ENCODE measurements around the gene FLT3. TPM values are rescaled to one million over a fixed set of nuclear protein-coding genes. Genes with fewer than 3 reads are reported as not detected.
"Not testable (repeated sequence)": the region's sequence is repeated elsewhere in the genome, so short reads cannot be mapped to it uniquely, and the experiment has no call there.

Gene FLT3
- total RNA-seq, 1 donor from 2014 or later, result 0.07 TPM

DNA sequence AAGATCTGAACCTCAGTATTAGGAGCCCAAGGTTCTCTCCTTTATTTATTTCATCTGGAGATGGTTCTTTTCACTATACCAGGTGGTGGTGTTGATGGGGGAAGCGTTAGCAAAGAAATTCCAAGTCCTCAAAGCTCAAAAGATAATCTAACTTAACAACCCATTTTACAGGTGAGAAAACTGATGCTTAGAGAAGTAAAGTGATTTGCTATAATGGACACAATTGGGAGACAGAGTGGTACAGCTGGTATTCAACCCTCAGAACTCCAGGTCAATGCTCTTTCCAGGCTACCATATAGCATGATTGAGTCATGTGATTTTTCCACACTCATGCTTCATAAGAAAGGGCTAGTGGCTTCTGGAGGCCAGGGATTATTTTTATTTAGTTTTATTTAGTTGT is 86.9 kb downstream of the FLT3 start:
- intact Hi-C loops (cut with micrococcal nuclease), result no loop called here
- DNase-seq (no peak), ATAC-seq (no peak)

DNA sequence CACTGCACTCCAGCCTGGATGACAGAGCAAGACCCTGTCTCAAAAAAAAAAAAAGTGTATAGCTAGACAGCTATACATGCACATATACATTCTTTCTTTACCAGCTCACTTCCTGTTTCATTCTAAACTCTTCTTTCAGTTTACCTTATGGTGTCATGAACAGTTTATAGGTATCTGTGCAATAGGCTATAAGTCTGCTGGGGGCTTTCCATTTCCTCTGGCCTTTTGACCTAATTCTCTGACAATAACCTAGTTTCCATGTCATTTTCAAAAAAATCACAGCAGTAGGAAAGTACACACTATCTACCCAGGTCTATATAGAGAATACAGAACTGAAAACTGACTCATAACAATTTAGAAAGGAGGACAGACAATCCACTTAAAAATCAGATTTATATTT is 87.5 kb downstream of the FLT3 start:
- intact Hi-C loops (cut with micrococcal nuclease), result no loop called here
- DNase-seq, result no peak

DNA sequence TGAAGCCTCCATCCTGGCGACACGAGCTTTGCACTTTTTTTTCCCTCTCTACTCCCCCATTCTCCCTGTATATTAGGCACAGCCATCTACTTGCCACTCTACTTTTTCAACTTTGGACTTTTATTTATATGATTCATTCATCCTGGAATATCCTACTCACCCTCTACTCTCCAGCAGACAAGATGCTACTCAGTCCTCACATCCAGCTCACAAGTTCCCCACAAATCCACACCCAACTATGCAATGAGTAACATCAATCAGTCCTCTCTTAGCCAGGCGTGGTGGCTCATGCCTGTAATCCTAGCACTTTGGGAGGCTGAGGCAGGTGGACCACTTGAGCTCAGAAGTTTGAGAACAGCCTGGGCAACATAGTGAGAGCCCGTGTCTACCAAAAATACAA is 88.0 kb downstream of the FLT3 start:
- no peak for ATAC-seq
- intact Hi-C loops (cut with micrococcal nuclease), result no loop called here
- no peak for DNase-seq

More for the DNA sequence above, 87.5 kb downstream of the FLT3 start:
- no peak for ATAC-seq

DNA sequence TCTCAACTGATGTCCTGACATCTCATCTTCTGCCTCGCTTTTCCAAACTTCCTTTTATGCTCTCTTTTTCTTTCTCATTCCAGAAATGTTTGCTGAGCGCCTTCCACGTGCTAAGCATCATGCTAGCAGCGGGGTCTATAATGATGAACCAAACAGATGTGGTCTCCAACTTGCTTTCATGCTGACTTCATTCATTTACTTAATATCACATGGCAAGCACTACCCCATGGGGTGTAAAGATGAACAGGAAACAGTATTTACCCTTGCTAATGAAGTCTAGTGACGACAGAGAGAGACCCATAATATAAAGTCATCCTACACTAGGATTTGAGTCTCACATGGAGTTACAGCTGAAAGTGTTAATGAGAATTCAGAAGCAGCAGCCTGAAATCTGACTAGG is 90.3 kb downstream of the FLT3 start:
- DNase-seq, result no peak
- intact Hi-C loops (cut with micrococcal nuclease), result no loop called here

GRCh38 chr13:28005016-28005415 is 95.4 kb downstream of the FLT3 start:
- ATAC-seq; intact Hi-C loops (cut with micrococcal nuclease); DNase-seq: not testable (repeated sequence)

More for the DNA sequence above, 90.3 kb downstream of the FLT3 start:
- ATAC-seq, result no peak

DNA sequence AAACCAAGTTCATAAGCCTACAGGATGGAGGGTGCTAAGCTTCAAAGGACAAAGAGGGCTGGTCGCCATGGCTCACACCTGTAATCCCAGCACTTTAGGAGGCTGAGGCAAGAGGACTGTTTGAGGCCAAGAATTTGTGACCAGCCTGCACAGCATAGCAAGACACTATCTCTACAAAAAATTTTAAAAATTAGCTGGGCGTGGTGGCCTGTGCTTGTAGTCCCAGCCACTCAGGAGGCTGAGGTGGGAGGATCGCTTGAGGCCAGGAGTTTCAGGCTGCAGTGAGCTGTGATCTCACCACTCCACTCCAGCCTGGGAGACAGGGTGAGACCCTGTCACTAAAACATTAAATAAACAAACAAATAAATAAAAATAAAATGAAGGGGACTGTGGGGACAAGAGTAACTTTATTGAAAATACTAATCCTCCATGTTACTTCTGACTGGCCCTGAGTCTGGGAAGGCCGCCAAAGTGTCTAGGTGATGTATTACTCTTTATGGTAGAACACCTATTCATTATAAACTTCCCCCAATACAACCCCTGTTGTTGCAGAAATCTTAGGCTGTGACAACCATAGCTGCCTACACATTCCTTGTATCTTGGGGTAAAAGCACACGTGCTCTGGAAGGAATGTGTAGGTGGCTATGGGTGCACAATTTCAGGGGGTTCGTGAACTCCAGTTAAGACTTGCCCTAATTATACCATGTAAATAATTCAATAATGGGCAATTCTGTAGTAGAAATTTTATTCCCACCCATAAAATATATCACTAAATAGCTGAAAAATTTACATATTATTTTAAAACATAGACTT is 97.3 kb downstream of the FLT3 start:
- intact Hi-C loops (cut with micrococcal nuclease), result no loop called here
- no peak for DNase-seq
- ATAC-seq, result no peak

DNA sequence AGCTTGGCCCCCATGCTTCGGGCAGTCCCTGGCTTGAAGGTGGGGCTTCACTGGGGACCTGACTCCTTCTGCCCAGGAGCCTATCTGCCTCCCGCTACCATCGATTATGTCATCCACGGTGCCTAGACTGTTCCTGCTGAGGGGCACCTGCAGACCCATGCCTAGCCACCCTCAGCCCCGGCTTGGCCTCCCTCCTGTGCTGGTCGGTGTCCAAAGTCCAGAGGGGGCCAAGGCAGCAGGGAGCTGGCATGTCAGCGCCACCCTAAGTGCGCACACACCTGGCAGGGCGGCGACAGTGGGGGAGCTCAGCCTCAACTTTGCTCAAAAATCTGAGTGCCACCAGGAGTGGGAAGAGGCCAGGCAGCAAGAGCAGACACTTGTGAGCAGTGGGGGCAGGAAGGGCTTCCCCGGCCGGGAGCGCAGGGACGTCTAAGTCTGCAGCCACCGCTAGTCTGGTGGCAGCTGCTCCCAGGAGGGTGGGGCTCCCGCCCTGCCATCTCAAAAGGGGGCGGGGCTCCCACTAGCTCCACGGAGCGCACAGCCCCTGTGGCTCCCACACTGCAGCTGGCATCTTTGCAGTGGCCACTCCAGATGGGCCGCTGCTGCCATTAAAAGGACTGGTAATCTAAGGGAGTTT is 98.4 kb downstream of the FLT3 start:
- intact Hi-C loops (cut with micrococcal nuclease), result no loop called here
- ATAC-seq (no peak), DNase-seq (no peak)

DNA sequence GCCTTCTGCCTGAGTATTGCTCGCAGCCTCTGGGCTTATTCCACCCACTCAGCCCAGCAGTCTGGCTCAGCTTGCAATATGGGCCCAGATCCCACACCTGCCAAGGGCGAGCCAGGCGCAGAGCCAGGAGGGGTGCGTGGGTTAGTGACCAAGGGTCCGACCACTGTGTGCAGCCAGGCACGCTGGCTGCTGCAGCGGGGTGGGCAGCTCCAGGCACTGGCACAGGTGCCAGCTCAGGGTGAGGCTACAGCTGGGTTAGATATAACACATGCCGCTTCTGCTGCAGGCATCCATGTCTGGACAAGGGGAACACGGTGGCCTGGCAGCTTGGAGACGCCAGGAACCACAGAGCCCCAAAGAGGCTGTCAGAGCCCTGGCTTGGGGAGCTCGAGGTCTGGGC is 99.3 kb downstream of the FLT3 start:
- intact Hi-C loops (cut with micrococcal nuclease), result no loop called here
- DNase-seq (no peak), ATAC-seq (no peak)

DNA sequence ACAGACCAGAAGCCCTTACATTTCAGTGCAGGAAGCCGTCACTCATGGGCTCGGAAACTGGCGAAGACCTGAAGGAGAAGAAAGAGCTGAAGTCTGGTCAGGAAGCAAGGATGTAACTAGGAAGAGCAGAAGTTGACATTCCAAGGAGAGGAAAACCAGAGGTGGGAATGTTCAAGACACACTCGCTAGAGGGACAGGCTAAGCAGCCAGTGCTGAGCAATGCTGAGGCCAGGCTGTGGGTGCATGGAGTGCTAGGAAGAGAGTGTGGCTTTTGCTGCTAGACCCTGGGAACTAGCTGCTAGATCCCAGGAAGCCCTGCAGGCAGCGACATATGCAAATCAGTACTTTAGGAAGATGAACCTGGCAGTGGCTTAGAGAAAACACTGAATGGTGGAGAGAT is 99.8 kb downstream of the FLT3 start:
- intact Hi-C loops (cut with micrococcal nuclease), result no loop called here
- ATAC-seq (no peak), DNase-seq (no peak)

GRCh38 chr13:27997904-27998522 is 102.4 kb downstream of the FLT3 start:
- DNase-seq, result peak; percentile 52
- intact Hi-C loops (cut with micrococcal nuclease), result no loop called here
- peak; percentile 90 for ATAC-seq

GRCh38 chr13:27991881-27992280 is 108.5 kb downstream of the FLT3 start:
- ATAC-seq (no peak), DNase-seq (no peak)
- intact Hi-C loops (cut with micrococcal nuclease), result no loop called here

- no peak for DNase-seq
- no peak for ATAC-seq
- intact Hi-C loops (cut with micrococcal nuclease), result loop anchor here (10.0 kb wide), 1 partner anchor 144 kb away; no protein-coding TSS in a partner anchor
These were observed 111.9 kb downstream of the FLT3 start, which contains the start of gene URAD for GRCh38 chr13:27988520-27988919. Gene URAD, minus strand, starts transcription at chr13:27988693. Its CDS starts 56 bp downstream, at chr13:27988637.

GRCh38 chr13:27985600-27985999 is 114.8 kb downstream of the FLT3 start:
- intact Hi-C loops (cut with micrococcal nuclease), result loop anchor here (10.0 kb wide), 1 partner anchor 141 kb away; no protein-coding TSS in a partner anchor
- no peak for ATAC-seq

DNA sequence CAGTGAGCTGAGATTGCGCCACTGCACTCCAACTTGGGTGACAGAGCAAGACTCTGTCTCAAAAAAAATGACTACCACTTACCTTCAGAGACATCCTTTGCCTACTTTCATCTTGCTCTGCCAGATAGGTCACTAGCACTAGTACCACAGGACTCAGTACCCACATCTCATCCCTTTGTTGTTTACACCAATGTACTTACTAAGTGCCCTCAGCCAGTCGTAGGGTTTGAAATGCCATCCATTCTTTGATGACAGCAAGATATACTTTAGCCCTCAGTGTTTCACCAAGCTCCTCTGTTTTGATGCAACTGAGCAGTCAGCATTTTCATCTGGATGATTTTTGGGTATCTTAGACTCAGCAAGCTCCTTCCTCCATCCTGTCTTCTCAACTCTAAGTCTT is 118.0 kb downstream of the FLT3 start:
- no peak for ATAC-seq
- intact Hi-C loops (cut with micrococcal nuclease), result loop anchor here (5.0 to 10.0 kb wide), 2 partner anchors 138 to 620 kb away; no protein-coding TSS in a partner anchor
- no peak for DNase-seq

More at GRCh38 chr13:27985600-27985999, 114.8 kb downstream of the FLT3 start:
- no peak for DNase-seq

GRCh38 chr13:27981006-27981708 is 119.2 kb downstream of the FLT3 start:
- no peak for ATAC-seq
- intact Hi-C loops (cut with micrococcal nuclease), result loop anchor here (5.0 to 10.0 kb wide), 2 partner anchors 136 to 619 kb away; no protein-coding TSS in a partner anchor
- DNase-seq, result no peak

DNA sequence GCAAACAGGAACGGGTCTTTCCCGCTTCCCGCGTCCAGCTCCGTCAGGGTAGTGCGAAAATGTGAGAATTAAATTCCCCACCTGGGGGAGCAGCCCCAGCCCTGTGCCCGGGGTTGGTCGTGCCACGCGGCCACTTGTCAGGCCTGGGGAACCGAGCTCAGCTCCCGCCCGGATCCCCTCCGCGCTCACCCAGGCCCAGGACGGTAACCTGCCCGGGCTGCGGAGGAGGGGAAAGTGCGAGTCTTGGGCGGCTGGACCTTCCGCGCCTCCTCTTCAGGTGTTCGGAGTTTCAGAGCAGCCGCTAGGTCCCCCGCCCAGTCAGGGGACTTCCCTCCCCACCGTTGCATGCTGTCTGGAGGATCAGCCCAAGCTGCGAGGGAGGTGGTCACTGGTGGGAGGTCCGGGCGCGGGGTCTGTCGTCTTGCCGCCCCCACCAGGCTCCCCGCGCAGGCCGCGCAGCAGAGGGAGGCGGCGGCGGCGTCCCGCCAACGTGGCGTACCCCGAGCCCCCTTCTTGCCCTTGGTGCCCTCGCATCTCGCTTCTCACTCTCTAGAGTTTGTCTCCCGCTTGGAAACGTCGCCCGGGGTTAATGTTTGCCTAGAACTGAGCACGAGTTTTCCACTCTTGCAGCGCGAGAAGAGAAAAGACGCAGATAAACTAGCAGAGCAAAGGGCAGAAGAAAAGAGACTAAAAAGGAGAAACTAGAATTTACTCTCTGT is 119.9 kb downstream of the FLT3 start:
- DNase-seq (no peak), ATAC-seq (no peak)
- intact Hi-C loops (cut with micrococcal nuclease), result loop anchor here (5.0 to 10.0 kb wide), 2 partner anchors 136 to 618 kb away; no protein-coding TSS in a partner anchor

- ATAC-seq (no peak), DNase-seq (no peak)
- intact Hi-C loops (cut with micrococcal nuclease), result loop anchor here (5.0 to 10.0 kb wide), 2 partner anchors 135 to 618 kb away; no protein-coding TSS in a partner anchor
These were observed 120.6 kb downstream of the FLT3 start for GRCh38 chr13:27979765-27980279.

DNA sequence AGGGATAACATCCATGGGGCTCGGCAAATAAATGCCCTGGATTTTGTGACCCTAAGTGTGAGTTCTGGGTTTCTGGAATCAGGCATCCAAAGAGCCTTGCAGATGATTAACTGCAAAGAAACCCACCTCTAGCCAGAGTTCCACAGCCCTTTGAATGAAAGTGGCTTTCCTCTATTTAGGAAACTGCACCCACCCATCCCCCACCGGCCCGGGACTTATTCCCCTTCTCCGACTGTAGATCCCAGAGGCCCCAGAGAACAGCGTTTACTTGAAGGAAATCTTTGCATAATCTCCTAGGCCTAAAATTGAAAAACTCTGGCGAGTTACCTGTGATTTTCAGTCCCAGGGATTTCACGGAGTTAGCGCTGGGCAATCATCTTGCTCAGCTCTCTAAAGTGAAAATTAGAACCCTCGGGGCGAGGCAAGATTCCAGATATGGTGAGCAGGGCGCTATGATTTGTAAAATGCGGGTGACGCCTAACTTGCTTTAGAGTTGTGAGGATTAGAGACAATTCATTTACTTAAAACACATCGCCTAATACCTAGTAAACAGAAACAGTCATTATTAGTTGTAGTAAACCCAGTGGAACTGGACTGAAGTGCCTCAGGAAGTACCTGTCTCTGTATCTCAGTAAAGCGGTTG is 121.3 kb downstream of the FLT3 start:
- ATAC-seq (no peak), DNase-seq (no peak)
- intact Hi-C loops (cut with micrococcal nuclease), result no loop called here
